ENCODE results near the gene UBQLN4. TPM values are rescaled to one million over a fixed set of nuclear protein-coding genes. Genes with fewer than 3 reads are reported as not detected.

Gene UBQLN4
- total RNA-seq, 3 donors from 2014 or later (not counting 1 experiment from before 2014, with no cell fraction given) = 14.4 to 23.5 (median 23.5) TPM

DNA sequence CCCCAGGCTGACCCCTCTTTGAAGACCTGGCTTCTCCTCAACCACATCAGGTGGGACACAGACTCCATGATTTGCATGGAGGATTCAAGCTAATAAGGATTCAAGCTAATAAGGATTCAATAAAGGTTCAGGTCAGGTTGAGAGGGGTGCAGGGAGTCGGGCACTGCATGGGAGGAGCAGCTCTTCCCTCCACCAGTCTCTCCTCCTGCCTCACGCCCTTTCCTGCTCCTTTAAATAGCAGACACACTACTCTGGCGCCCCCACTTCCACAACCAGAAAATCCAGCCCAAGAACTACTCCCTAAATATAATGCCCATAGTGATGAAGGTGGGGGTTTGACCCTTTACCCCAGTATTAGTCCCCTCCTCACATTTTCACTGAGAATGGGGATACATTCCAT lies 21.6 kb upstream of the UBQLN4 start:
- H3K36me3 ChIP-seq (ENCODE audit: control insufficient read depth, insufficient read depth, low read length) = no peaks in the 10 kb centered on the region
- peaks cover 16% of the 10 kb centered on the region for H3K4me1 ChIP-seq (ENCODE audit: control insufficient read depth, insufficient read depth, low read length)
- Mint-ChIP-seq H3K9me3 (no peaks in the 10 kb centered on the region), H3K4me3 (peak overlapping the region; percentile 25), H3K27ac (no peak overlapping the region), H3K4me1 (peaks cover 0 to 8% of the 10 kb centered on the region in 2 donors), H3K36me3 (no peaks in the 10 kb centered on the region), H3K27me3 (ENCODE audit: low read depth in 2 of 2) (peaks cover 0 to 9% of the 10 kb centered on the region in 2 donors)
- no peak overlapping the region for H3K4me3 ChIP-seq (ENCODE audit: low read length)
- intact Hi-C loops (cut with micrococcal nuclease) = no loop called here
- 60% methylated on average over 1 of the region's 3 CpGs for WGBS (ENCODE audit: insufficient coverage)
- DNase-seq = no peak
- no peaks in the 10 kb centered on the region for H3K27me3 ChIP-seq (ENCODE audit: control insufficient read depth, insufficient read depth, low read length)
- H3K9me3 ChIP-seq (ENCODE audit: control insufficient read depth, insufficient read depth, low read length) = no peaks in the 10 kb centered on the region
- TF ChIP-seq, protein P1, sequence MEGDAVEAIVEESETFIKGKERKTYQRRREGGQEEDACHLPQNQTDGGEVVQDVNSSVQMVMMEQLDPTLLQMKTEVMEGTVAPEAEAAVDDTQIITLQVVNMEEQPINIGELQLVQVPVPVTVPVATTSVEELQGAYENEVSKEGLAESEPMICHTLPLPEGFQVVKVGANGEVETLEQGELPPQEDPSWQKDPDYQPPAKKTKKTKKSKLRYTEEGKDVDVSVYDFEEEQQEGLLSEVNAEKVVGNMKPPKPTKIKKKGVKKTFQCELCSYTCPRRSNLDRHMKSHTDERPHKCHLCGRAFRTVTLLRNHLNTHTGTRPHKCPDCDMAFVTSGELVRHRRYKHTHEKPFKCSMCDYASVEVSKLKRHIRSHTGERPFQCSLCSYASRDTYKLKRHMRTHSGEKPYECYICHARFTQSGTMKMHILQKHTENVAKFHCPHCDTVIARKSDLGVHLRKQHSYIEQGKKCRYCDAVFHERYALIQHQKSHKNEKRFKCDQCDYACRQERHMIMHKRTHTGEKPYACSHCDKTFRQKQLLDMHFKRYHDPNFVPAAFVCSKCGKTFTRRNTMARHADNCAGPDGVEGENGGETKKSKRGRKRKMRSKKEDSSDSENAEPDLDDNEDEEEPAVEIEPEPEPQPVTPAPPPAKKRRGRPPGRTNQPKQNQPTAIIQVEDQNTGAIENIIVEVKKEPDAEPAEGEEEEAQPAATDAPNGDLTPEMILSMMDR (IDR thresholded peaks at IDR 0.05) = no peak
- no peak for ATAC-seq
- H3K27ac ChIP-seq (ENCODE audit: low read length) = no peak overlapping the region

DNA sequence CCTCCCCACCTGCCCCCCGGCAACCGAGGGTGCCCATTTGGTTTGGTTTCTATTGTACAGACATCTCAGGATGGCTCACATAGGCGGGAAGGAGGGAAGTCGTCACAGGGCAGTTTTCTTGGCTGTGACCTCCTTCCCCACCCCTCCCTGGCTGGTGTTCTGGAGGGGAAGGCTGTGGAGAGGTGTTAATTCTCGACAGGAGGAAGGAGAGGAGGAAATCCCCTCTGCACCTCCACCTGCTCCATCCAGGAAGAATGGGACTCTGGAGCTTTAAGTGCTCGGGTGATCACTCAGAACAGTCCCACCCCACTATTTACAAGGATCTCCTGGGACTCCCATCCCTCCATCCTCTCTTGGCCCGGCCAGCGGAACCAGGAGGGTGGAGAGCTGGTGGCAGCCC lies 21.1 kb upstream of the UBQLN4 start:
- H3K9me3 Mint-ChIP-seq = no peaks in the 10 kb centered on the region
- 95% methylated on average over 3 of the region's 8 CpGs for WGBS (ENCODE audit: insufficient coverage)
- Histone ChIP-seq H3K4me3 (ENCODE audit: low read length) (no peak overlapping the region), H3K36me3 (ENCODE audit: control insufficient read depth, insufficient read depth, low read length) (no peaks in the 10 kb centered on the region), H3K9me3 (ENCODE audit: control insufficient read depth, insufficient read depth, low read length) (no peaks in the 10 kb centered on the region), H3K27ac (ENCODE audit: low read length) (no peak overlapping the region), H3K4me1 (ENCODE audit: control insufficient read depth, insufficient read depth, low read length) (peaks cover 16% of the 10 kb centered on the region), H3K27me3 (ENCODE audit: control insufficient read depth, insufficient read depth, low read length) (no peaks in the 10 kb centered on the region)
- DNase-seq (no peak), ATAC-seq (no peak)
- H3K4me1 Mint-ChIP-seq = peaks cover 0 to 8% of the 10 kb centered on the region in 2 donors
- intact Hi-C loops (cut with micrococcal nuclease) = no loop called here
- no peak overlapping the region for H3K27ac Mint-ChIP-seq
- no peaks in the 10 kb centered on the region for H3K36me3 Mint-ChIP-seq
- H3K27me3 Mint-ChIP-seq (ENCODE audit: low read depth in 2 of 2) = peaks cover 0 to 8% of the 10 kb centered on the region in 2 donors
- H3K4me3 Mint-ChIP-seq = no peak overlapping the region
- TF ChIP-seq, protein P1 (IDR thresholded peaks at IDR 0.05) = no peak

DNA sequence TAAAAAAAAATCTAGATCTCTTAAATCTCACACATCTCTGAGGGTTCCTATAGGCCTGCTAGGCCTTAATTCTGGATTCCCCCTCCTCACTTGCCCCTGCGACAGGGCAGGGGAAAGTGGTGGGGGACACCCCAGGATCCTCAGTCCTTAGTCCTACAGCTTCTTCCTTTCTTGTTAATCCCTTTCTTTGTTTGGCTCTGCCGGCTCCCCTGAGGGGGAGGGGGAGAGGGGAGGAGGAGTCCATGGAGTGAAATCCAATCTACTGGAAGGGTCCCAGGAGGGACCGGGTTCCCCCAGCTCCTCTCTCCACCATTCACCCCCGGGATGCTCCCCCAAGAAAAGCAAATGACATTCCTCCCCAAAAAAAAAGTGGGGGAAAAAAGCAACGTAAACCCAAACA lies 20.1 kb upstream of the UBQLN4 start:
- Histone ChIP-seq H3K4me1 (ENCODE audit: control insufficient read depth, insufficient read depth, low read length) (peaks cover 16% of the 10 kb centered on the region), H3K9me3 (ENCODE audit: control insufficient read depth, insufficient read depth, low read length) (no peaks in the 10 kb centered on the region), H3K27ac (ENCODE audit: low read length) (no peak overlapping the region), H3K36me3 (ENCODE audit: control insufficient read depth, insufficient read depth, low read length) (no peaks in the 10 kb centered on the region), H3K27me3 (ENCODE audit: control insufficient read depth, insufficient read depth, low read length) (no peaks in the 10 kb centered on the region), H3K4me3 (ENCODE audit: low read length) (no peak overlapping the region)
- no peak for ATAC-seq
- H3K4me1 Mint-ChIP-seq = peaks cover 0 to 8% of the 10 kb centered on the region in 2 donors
- peaks cover 0 to 7% of the 10 kb centered on the region in 2 donors for H3K27me3 Mint-ChIP-seq (ENCODE audit: low read depth in 2 of 2)
- H3K4me3 Mint-ChIP-seq = no peak overlapping the region
- intact Hi-C loops (cut with micrococcal nuclease) = no loop called here
- WGBS (ENCODE audit: insufficient coverage) = 95% methylated on average over 2 of the region's 5 CpGs
- no peak for DNase-seq
- H3K27ac Mint-ChIP-seq = no peak overlapping the region
- H3K36me3 Mint-ChIP-seq = no peaks in the 10 kb centered on the region
- TF ChIP-seq, protein P1 (IDR thresholded peaks at IDR 0.05) = no peak
- H3K9me3 Mint-ChIP-seq = no peaks in the 10 kb centered on the region

DNA sequence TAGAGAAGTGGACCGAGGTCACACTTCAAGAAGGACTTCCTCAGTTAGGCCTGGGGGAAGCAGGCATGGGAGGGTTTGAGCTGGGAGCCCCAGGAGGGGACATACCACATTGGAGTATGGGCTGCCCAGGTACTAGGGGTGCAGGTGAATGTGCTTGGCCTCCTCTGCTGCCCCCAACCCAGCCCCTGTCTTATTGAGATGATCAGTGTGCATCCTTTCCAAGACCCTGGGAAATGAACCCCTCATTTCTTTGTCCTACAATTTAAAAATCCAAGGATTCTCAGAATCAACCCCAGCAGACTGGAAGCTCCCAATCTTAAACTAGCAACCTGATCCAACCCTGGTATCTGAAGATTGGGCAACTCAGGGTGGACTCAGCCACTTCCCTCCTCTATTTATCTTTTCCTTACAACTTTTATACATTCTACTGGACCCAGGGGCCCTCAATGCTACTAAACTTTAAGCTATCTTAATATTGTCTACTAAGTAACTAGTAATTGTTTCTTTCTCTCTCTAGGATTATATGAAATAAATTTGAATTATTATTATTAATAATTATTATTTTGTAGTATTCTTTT lies 19.6 kb upstream of the UBQLN4 start:
- no peak for DNase-seq
- no peak overlapping the region for H3K27ac ChIP-seq (ENCODE audit: low read length)
- 40% methylated on average over 1 of the region's 1 CpG for WGBS (ENCODE audit: insufficient coverage)
- TF ChIP-seq, protein P1 (IDR thresholded peaks at IDR 0.05) = no peak
- H3K36me3 Mint-ChIP-seq = no peaks in the 10 kb centered on the region
- no peaks in the 10 kb centered on the region for H3K27me3 ChIP-seq (ENCODE audit: control insufficient read depth, insufficient read depth, low read length)
- no peaks in the 10 kb centered on the region for H3K9me3 Mint-ChIP-seq
- peaks cover 0 to 7% of the 10 kb centered on the region in 2 donors for H3K27me3 Mint-ChIP-seq (ENCODE audit: low read depth in 2 of 2)
- H3K9me3 ChIP-seq (ENCODE audit: control insufficient read depth, insufficient read depth, low read length) = no peaks in the 10 kb centered on the region
- H3K27ac Mint-ChIP-seq = no peak overlapping the region
- H3K4me3 Mint-ChIP-seq = no peak overlapping the region
- H3K4me1 ChIP-seq (ENCODE audit: control insufficient read depth, insufficient read depth, low read length) = peaks cover 16% of the 10 kb centered on the region
- H3K36me3 ChIP-seq (ENCODE audit: control insufficient read depth, insufficient read depth, low read length) = no peaks in the 10 kb centered on the region
- ATAC-seq = no peak
- H3K4me3 ChIP-seq (ENCODE audit: low read length) = no peak overlapping the region
- H3K4me1 Mint-ChIP-seq = peaks cover 0 to 8% of the 10 kb centered on the region in 2 donors
- intact Hi-C loops (cut with micrococcal nuclease) = no loop called here

Data from natural killer cell (primary cell).